KMS-11 (cell line): ENCODE measurements around the gene SUPT20H.

Source experiments
- H2AFZ ChIP-seq: fragments of 200-600 bp; sonication (generic); 2 replicates; pipeline ENCODE4 v1.6.1; 2016; ENCODE audit warnings: antibody characterized with exemption, mixed run types, low read depth
- H3K27ac ChIP-seq: fragments of 200-600 bp; sonication (generic); 2 replicates; pipeline ENCODE4 v1.6.1; 2016; ENCODE audit warnings: mild to moderate bottlenecking, mixed run types
- H3K27me3 ChIP-seq: fragments of 200-600 bp; sonication (generic); 2 replicates; pipeline ENCODE4 v1.6.1; 2017; ENCODE audit warnings: mild to moderate bottlenecking, low read depth, mixed run types, moderate library complexity; ENCODE audit not compliant: insufficient read depth
- H3K36me3 ChIP-seq: fragments of 200-600 bp; sonication (generic); 2 replicates; pipeline ENCODE4 v1.6.1; 2017; ENCODE audit warnings: mild to moderate bottlenecking, mixed run types; ENCODE audit not compliant: insufficient read depth
- H3K4me1 ChIP-seq: fragments of 200-600 bp; sonication (generic); 2 replicates; pipeline ENCODE4 v1.6.1; 2016; ENCODE audit warnings: mild to moderate bottlenecking, low read depth, mixed run types; ENCODE audit not compliant: poor library complexity, severe bottlenecking
- H3K4me2 ChIP-seq: fragments of 200-600 bp; sonication (generic); 2 replicates; pipeline ENCODE4 v1.7.0; 2016; ENCODE audit warnings: mild to moderate bottlenecking, mixed run types
- H3K4me3 ChIP-seq: fragments of 200-600 bp; sonication (generic); IDR thresholded peaks from 2 replicates; pipeline ENCODE4 v1.6.1; 2017; ENCODE audit warnings: low read depth, low read length, mixed read lengths; ENCODE audit not compliant: insufficient read depth
- H3K79me2 ChIP-seq: fragments of 200-600 bp; sonication (generic); 2 replicates; pipeline ENCODE4 v1.6.1; 2016; ENCODE audit warnings: low read depth, mixed run types; ENCODE audit not compliant: insufficient read depth
- H3K9ac ChIP-seq: fragments of 200-600 bp; sonication (generic); 2 replicates; pipeline ENCODE4 v1.6.1; 2016; ENCODE audit warnings: mild to moderate bottlenecking, mixed run types
- H4K20me1 ChIP-seq: fragments of 200-600 bp; sonication (generic); 2 replicates; pipeline ENCODE4 v1.6.1; 2016; ENCODE audit warnings: mild to moderate bottlenecking, mixed run types; ENCODE audit not compliant: insufficient read depth
- TF ChIP-seq, protein P1 (sequence below): fragments of 200-600 bp; sonication (generic); conservative IDR thresholded peaks from 2 replicates; pipeline ENCODE4 v1.6.1; 2017; ENCODE audit warnings: low read depth, mild to moderate bottlenecking, antibody characterized with exemption, low read length, moderate library complexity, mixed read lengths

Gene SUPT20H

DNA sequence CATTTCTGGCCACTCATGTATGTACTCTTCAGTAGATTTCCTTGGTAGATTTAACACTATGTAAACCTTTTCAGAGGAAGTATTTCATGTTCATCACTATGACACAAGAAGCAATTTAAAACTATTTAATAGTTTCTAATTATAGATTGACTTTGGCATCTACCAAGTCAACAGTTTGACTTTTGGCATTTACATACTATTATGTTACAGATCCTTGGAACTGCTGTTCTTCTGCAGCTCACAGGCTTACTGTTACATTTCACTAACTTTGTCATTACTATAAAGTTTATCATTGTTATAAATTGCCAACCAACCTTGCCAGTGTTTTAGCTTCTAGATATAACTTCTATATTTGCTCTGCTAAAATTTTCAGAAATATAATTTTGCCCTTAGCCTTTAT is 18.7 kb downstream of the SUPT20H start:
- Histone ChIP-seq H3K9ac (no peak overlapping the region), H4K20me1 (no peaks in the 10 kb centered on the region), H3K36me3 (no peaks in the 10 kb centered on the region), H3K4me1 (no peaks in the 10 kb centered on the region), H3K79me2 (no peaks in the 10 kb centered on the region), H3K4me3 (no peak overlapping the region), H2AFZ (no peak overlapping the region), H3K27me3 (no peaks in the 10 kb centered on the region), H3K4me2 (no peak overlapping the region), H3K27ac (no peak overlapping the region)
- TF ChIP-seq, protein P1, sequence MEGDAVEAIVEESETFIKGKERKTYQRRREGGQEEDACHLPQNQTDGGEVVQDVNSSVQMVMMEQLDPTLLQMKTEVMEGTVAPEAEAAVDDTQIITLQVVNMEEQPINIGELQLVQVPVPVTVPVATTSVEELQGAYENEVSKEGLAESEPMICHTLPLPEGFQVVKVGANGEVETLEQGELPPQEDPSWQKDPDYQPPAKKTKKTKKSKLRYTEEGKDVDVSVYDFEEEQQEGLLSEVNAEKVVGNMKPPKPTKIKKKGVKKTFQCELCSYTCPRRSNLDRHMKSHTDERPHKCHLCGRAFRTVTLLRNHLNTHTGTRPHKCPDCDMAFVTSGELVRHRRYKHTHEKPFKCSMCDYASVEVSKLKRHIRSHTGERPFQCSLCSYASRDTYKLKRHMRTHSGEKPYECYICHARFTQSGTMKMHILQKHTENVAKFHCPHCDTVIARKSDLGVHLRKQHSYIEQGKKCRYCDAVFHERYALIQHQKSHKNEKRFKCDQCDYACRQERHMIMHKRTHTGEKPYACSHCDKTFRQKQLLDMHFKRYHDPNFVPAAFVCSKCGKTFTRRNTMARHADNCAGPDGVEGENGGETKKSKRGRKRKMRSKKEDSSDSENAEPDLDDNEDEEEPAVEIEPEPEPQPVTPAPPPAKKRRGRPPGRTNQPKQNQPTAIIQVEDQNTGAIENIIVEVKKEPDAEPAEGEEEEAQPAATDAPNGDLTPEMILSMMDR = no peak

DNA sequence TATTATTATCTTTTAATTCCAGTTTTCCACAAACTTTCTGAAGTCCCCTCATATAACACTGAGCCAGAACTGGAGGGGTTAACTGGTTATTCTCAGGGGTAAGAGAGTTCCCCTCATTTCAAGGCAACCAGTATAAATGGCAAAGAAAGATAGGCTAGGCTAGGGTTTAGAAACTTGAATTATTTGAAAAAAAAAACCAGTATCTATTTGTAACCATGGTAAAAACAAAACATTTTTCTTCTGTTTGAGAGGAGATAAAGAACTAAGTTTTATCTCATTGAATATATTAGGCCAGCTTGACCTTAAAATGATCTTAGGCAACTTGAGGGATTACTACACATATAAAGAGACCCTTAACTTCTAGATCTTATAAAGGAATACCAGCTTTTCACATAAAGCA is 19.6 kb downstream of the SUPT20H start:
- no peaks in the 10 kb centered on the region for H3K36me3 ChIP-seq
- TF ChIP-seq, protein P1 = no peak
- H3K4me3 ChIP-seq = no peak overlapping the region
- H2AFZ ChIP-seq = no peak overlapping the region
- H3K27me3 ChIP-seq = no peaks in the 10 kb centered on the region
- H3K79me2 ChIP-seq = no peaks in the 10 kb centered on the region
- H3K4me1 ChIP-seq = no peaks in the 10 kb centered on the region
- no peak overlapping the region for H3K27ac ChIP-seq
- no peak overlapping the region for H3K4me2 ChIP-seq
- no peak overlapping the region for H3K9ac ChIP-seq
- H4K20me1 ChIP-seq = no peaks in the 10 kb centered on the region

DNA sequence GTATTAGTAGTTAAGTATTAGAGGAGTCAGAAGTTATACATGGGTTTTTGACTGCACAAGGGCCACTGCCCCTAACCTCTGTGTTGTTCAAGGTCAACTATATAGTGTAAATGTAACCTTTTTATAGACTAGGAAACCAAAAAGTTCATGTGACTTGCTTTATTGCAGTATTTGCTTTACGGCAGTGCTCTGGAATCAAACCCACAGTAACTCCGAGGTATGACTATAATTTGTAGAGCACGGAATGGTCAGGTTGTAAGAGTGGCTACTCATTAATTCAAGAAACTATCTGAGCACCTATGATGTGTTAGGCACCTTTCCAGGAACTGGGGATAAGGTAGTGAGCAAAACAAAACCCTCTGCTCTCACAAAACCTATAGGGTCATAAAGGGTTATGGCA is 22.2 kb downstream of the SUPT20H start:
- H3K79me2 ChIP-seq = no peaks in the 10 kb centered on the region
- H2AFZ ChIP-seq = no peak overlapping the region
- TF ChIP-seq, protein P1 = no peak
- no peaks in the 10 kb centered on the region for H3K4me1 ChIP-seq
- no peaks in the 10 kb centered on the region for H3K27me3 ChIP-seq
- no peak overlapping the region for H3K9ac ChIP-seq
- H3K27ac ChIP-seq = no peak overlapping the region
- H3K4me3 ChIP-seq = no peak overlapping the region
- no peaks in the 10 kb centered on the region for H3K36me3 ChIP-seq
- H3K4me2 ChIP-seq = no peak overlapping the region
- no peaks in the 10 kb centered on the region for H4K20me1 ChIP-seq

DNA sequence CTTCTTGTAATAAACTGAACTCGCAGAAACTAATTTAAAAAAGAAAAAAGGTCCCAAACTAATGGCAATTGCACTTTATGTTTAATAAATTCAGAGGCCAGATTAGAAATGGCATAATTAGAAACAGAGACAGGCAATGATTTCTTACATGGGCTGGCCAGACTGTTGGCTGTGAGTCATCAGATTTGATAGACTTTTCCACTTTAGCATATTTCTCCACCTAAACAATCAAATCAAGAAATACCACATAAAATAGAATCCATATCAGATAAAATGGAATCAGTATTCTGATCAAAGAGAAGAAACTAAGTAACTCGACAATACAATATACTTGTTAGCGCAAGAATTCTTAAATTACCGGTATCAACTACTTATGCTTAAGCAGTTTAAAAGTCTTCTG is 29.9 kb downstream of the SUPT20H start:
- H3K27me3 ChIP-seq = no peaks in the 10 kb centered on the region
- no peak overlapping the region for H3K9ac ChIP-seq
- no peak overlapping the region for H3K4me3 ChIP-seq
- H3K27ac ChIP-seq = no peak overlapping the region
- TF ChIP-seq, protein P1 = no peak
- no peaks in the 10 kb centered on the region for H3K4me1 ChIP-seq
- no peaks in the 10 kb centered on the region for H3K36me3 ChIP-seq
- H4K20me1 ChIP-seq = no peaks in the 10 kb centered on the region
- no peaks in the 10 kb centered on the region for H3K79me2 ChIP-seq
- H2AFZ ChIP-seq = no peak overlapping the region
- H3K4me2 ChIP-seq = no peak overlapping the region
